Common myeloid progenitor, CD34-positive (primary cell): ENCODE data around the gene POU4F2. TPM values are rescaled to one million over a fixed set of nuclear protein-coding genes. Genes with fewer than 3 reads are reported as not detected.
A peak's percentile ranks its signal among the peaks of the same experiment; 100 is the strongest.

Experiments
- CTCF ChIA-PET: fragments of 350-600 bp; sonication (Branson Sonifier 250); formaldehyde crosslinking; loops from one replicate; lab custom pipeline; 2021; ENCODE audit warnings: antibody characterized with exemption; lab: Charles Lee
- POLR2A ChIA-PET: fragments of 350-600 bp; sonication (Branson Sonifier 250); formaldehyde crosslinking; loops from one replicate; lab custom pipeline; 2021; ENCODE audit warnings: antibody characterized with exemption; lab: Charles Lee
- DNase-seq, 3 donors: peaks; one replicate each; pipeline versions ENCODE4 v3.0.0 to v3.0.0-alpha.2; 2013
- H3K27ac ChIP-seq, 2 experiments: 1 replicate in 1 of 2; 2 replicates in 1 of 2; pipeline ENCODE4 v1.7.0; 2013; ENCODE audit warnings: inconsistent platforms in 2 of 2, low read length in 2 of 2, mild to moderate bottlenecking in 2 of 2, low read depth in 1 of 2, moderate library complexity in 1 of 2; ENCODE audit not compliant: severe bottlenecking in 2 of 2, insufficient read depth in 1 of 2, poor library complexity in 1 of 2
- H3K27me3 ChIP-seq, 5 experiments: replicated peaks in 2 of 5; 1 replicate in 3 of 5; 2 replicates in 2 of 5; pipeline versions ENCODE4 v1.6.1 to v1.7.0; 2013; ENCODE audit warnings: low read length in 4 of 5, mild to moderate bottlenecking in 2 of 5, moderate library complexity in 2 of 5, inconsistent platforms in 1 of 5; ENCODE audit not compliant: insufficient read depth in 5 of 5, control insufficient read depth in 4 of 5
- H3K36me3 ChIP-seq, 4 experiments: 1 replicate in 2 of 4; 2 replicates in 2 of 4; pipeline versions ENCODE4 v1.6.1 to v1.7.0; 2013; ENCODE audit warnings: low read length in 3 of 4, control low read depth in 1 of 4, mild to moderate bottlenecking in 1 of 4; ENCODE audit not compliant: control insufficient read depth in 4 of 4, insufficient read depth in 4 of 4
- H3K4me1 ChIP-seq, 4 experiments: 1 replicate in 3 of 4; 2 replicates in 1 of 4; pipeline versions ENCODE4 v1.6.1 to v1.7.1; 2013; ENCODE audit warnings: low read length in 3 of 4, mild to moderate bottlenecking in 3 of 4, control low read depth in 1 of 4, inconsistent platforms in 1 of 4, moderate library complexity in 1 of 4; ENCODE audit not compliant: control insufficient read depth in 4 of 4, insufficient read depth in 4 of 4; ENCODE audit errors: control extremely low read depth in 1 of 4
- H3K4me3 ChIP-seq, 7 experiments: 1 replicate in 4 of 7; 2 replicates in 3 of 7; pipeline versions ENCODE4 v1.5.1 to v1.7.0; 2013; ENCODE audit warnings: mild to moderate bottlenecking in 7 of 7, low read length in 6 of 7, moderate library complexity in 6 of 7, inconsistent platforms in 2 of 7, low read depth in 2 of 7, control low read depth in 1 of 7; ENCODE audit not compliant: insufficient read depth in 4 of 7, control insufficient read depth in 1 of 7; ENCODE audit errors: extremely low read depth in 1 of 7
- H3K9me3 ChIP-seq, 5 experiments: 1 replicate in 4 of 5; 2 replicates in 1 of 5; pipeline versions ENCODE4 v1.6.1 to v1.7.1; 2013; ENCODE audit warnings: low read length in 4 of 5, mild to moderate bottlenecking in 2 of 5, inconsistent platforms in 1 of 5, low read depth in 1 of 5, moderate library complexity in 1 of 5; ENCODE audit not compliant: control insufficient read depth in 4 of 5, insufficient read depth in 2 of 5; ENCODE audit errors: control extremely low read depth in 1 of 5
- WGBS: methylation state at CpG from one replicate; pipeline ENCODE4 v1.1.5; 2013; ENCODE audit not compliant: insufficient coverage; 5-methylcytosine and 5-hydroxymethylcytosine counted together
- polyA plus RNA-seq: library from polyadenylated mRNA; unstranded; fragments of 120-200 nt; gene quantifications from one replicate; pipeline ENCODE4 v1.2.1, GENCODE V29; 2013

Gene POU4F2
- polyA plus RNA-seq: not detected

- Histone ChIP-seq H3K4me3 (peak within 1 kb of the TSS in 3 of 7 experiments; percentile 19 to 45 (median 33)), H3K27me3 (peaks cover 14 to 96% (median 31%) of the 10 kb centered on the region in 5 experiments), H3K9me3 (peaks cover 0 to 11% (median 4%) of the 10 kb centered on the region in 5 experiments), H3K4me1 (peaks cover 0 to 16% (median 8%) of the 10 kb centered on the region in 4 experiments), H3K36me3 (no peaks in the 10 kb centered on the region), H3K27ac (no peak within 1 kb of the TSS)
- WGBS: under 1% methylated on average over 62 of the region's 74 CpGs
- CTCF ChIA-PET: no interaction called here
- POLR2A ChIA-PET: no interaction called here
- DNase-seq: peak in 1 of 3 donors; percentile 33
Measured at GRCh38 chr4:146638786-146639505, at the start of gene POU4F2. POU4F2 (plus strand) TSS chr4:146638893; CDS start chr4:146639141, 248 bp downstream.

- WGBS: 72% methylated on average over 3 of the region's 3 CpGs
Measured at GRCh38 chr4:146590801-146591200, 47.9 kb upstream of the POU4F2 start.

GRCh38 chr4:146592019-146592418 is 46.7 kb upstream of the POU4F2 start:
- no CpG with 5 or more reads among the region's 2 CpGs for WGBS
- ChIA-PET CTCF (interaction anchor here (0.6 kb wide), 1 partner anchor 21 kb away, joined by 3 read pairs; no protein-coding TSS in a partner anchor), POLR2A (interaction anchor here (0.7 kb wide), 1 partner anchor 569 kb away, joined by 3 read pairs; no protein-coding TSS in a partner anchor)
- Histone ChIP-seq H3K27ac (no peak overlapping the region), H3K4me3 (no peak overlapping the region), H3K4me1 (no peaks in the 10 kb centered on the region), H3K27me3 (no peaks in the 10 kb centered on the region), H3K9me3 (no peaks in the 10 kb centered on the region), H3K36me3 (no peaks in the 10 kb centered on the region)
- no peak for DNase-seq

More at GRCh38 chr4:146590801-146591200, 47.9 kb upstream of the POU4F2 start:
- ChIA-PET POLR2A (no interaction called here), CTCF (no interaction called here)
- H3K9me3 ChIP-seq: no peaks in the 10 kb centered on the region
- no peak overlapping the region for H3K27ac ChIP-seq
- no peak for DNase-seq
- no peak overlapping the region for H3K4me3 ChIP-seq
- H3K27me3 ChIP-seq: peaks cover 0 to 2% (median 0%) of the 10 kb centered on the region in 5 experiments
- no peaks in the 10 kb centered on the region for H3K4me1 ChIP-seq
- no peaks in the 10 kb centered on the region for H3K36me3 ChIP-seq

- Histone ChIP-seq H3K4me1 (peaks cover 0 to 3% (median 1%) of the 10 kb centered on the region in 4 experiments), H3K27me3 (peaks cover 20 to 91% (median 28%) of the 10 kb centered on the region in 5 experiments), H3K4me3 (no peak overlapping the region), H3K9me3 (peaks cover 0 to 8% (median 0%) of the 10 kb centered on the region in 5 experiments), H3K36me3 (no peaks in the 10 kb centered on the region), H3K27ac (no peak overlapping the region)
- no peak for DNase-seq
- POLR2A ChIA-PET: no interaction called here
- WGBS: 6% methylated on average over 22 of the region's 28 CpGs
- CTCF ChIA-PET: no interaction called here
Measured at GRCh38 chr4:146632770-146633470, 5.8 kb upstream of the POU4F2 start.

GRCh38 chr4:146633471-146633800 is 5.3 kb upstream of the POU4F2 start:
- POLR2A ChIA-PET: no interaction called here
- Histone ChIP-seq H3K36me3 (no peaks in the 10 kb centered on the region), H3K27me3 (peaks cover 22 to 91% (median 28%) of the 10 kb centered on the region in 5 experiments), H3K4me3 (no peak overlapping the region), H3K27ac (no peak overlapping the region), H3K9me3 (peaks cover 0 to 9% (median 0%) of the 10 kb centered on the region in 5 experiments), H3K4me1 (peaks cover 0 to 8% (median 4%) of the 10 kb centered on the region in 4 experiments)
- 0% methylated on average over 3 of the region's 7 CpGs for WGBS
- DNase-seq: no peak
- CTCF ChIA-PET: no interaction called here

GRCh38 chr4:146634825-146635224 is 3.9 kb upstream of the POU4F2 start:
- no peak for DNase-seq
- Histone ChIP-seq H3K36me3 (no peaks in the 10 kb centered on the region), H3K4me3 (no peak overlapping the region), H3K27me3 (peaks cover 18 to 97% (median 33%) of the 10 kb centered on the region in 5 experiments), H3K4me1 (peaks cover 0 to 15% (median 8%) of the 10 kb centered on the region in 4 experiments), H3K27ac (no peak overlapping the region), H3K9me3 (peaks cover 0 to 9% (median 0%) of the 10 kb centered on the region in 5 experiments)
- 20% methylated on average over 2 of the region's 7 CpGs for WGBS
- CTCF ChIA-PET: no interaction called here
- POLR2A ChIA-PET: no interaction called here
